ENCODE data around the gene CLEC9A.

The CLEC9A gene

GRCh38 chr12:10110256-10110844 is 79.9 kb downstream of the CLEC9A start:
- no peak for DNase-seq (ENCODE audit: low spot score)
- no peak for TF ChIP-seq CTCF (IDR thresholded peaks at IDR 0.05; ENCODE audit: borderline replicate concordance, control extremely low read depth, extremely low read depth, insufficient read depth, missing control alignments)
- in situ Hi-C loops (cut with MboI; ENCODE audit: low sequenced_read_pairs, unreplicated experiment): no loop called here

- in situ Hi-C loops (cut with MboI; ENCODE audit: low sequenced_read_pairs, unreplicated experiment): no loop called here
- TF ChIP-seq CTCF (IDR thresholded peaks at IDR 0.05; ENCODE audit: borderline replicate concordance, control extremely low read depth, extremely low read depth, insufficient read depth, missing control alignments): no peak
- DNase-seq (ENCODE audit: low spot score): no peak
Measured at GRCh38 chr12:10111451-10111850, 81.0 kb downstream of the CLEC9A start.

GRCh38 chr12:10113075-10113474 is 82.6 kb downstream of the CLEC9A start:
- in situ Hi-C loops (cut with MboI; ENCODE audit: low sequenced_read_pairs, unreplicated experiment): no loop called here
- no peak for TF ChIP-seq CTCF (IDR thresholded peaks at IDR 0.05; ENCODE audit: borderline replicate concordance, control extremely low read depth, extremely low read depth, insufficient read depth, missing control alignments)
- no peak for DNase-seq (ENCODE audit: low spot score)

- in situ Hi-C loops (cut with MboI; ENCODE audit: low sequenced_read_pairs, unreplicated experiment): no loop called here
Measured at GRCh38 chr12:10113920-10114319, 83.4 kb downstream of the CLEC9A start.

GRCh38 chr12:10115311-10115710 is 84.8 kb downstream of the CLEC9A start:
- in situ Hi-C loops (cut with MboI; ENCODE audit: low sequenced_read_pairs, unreplicated experiment): no loop called here

More at GRCh38 chr12:10113920-10114319, 83.4 kb downstream of the CLEC9A start:
- no peak for TF ChIP-seq CTCF (IDR thresholded peaks at IDR 0.05; ENCODE audit: borderline replicate concordance, control extremely low read depth, extremely low read depth, insufficient read depth, missing control alignments)
- no peak for DNase-seq (ENCODE audit: low spot score)

More at GRCh38 chr12:10115311-10115710, 84.8 kb downstream of the CLEC9A start:
- no peak for TF ChIP-seq CTCF (IDR thresholded peaks at IDR 0.05; ENCODE audit: borderline replicate concordance, control extremely low read depth, extremely low read depth, insufficient read depth, missing control alignments)
- DNase-seq (ENCODE audit: low spot score): no peak

Measured in GM13976 (cell line).